Kidney epithelial cell (primary cell): ENCODE data around the gene CMC4. TPM values are rescaled to one million over a fixed set of nuclear protein-coding genes. Genes with fewer than 3 reads are reported as not detected.

Source experiments
- DNase-seq: peaks from one replicate; pipeline ENCODE4 v3.0.0-alpha.2; 2010; ENCODE audit warnings: low read depth
- H3K27me3 ChIP-seq: 2 replicates; pipeline ENCODE4 v1.6.0; 2011; ENCODE audit warnings: low read length; ENCODE audit not compliant: control insufficient read depth, insufficient read depth
- H3K36me3 ChIP-seq: 2 replicates; pipeline ENCODE4 v1.5.1; 2011; ENCODE audit warnings: low read length; ENCODE audit not compliant: control insufficient read depth, insufficient read depth
- H3K4me3 ChIP-seq: 2 replicates; pipeline ENCODE4 v1.5.1; 2011; ENCODE audit warnings: low read depth, mild to moderate bottlenecking, control low read depth, low read length
- CTCF ChIP-seq: IDR thresholded peaks from 2 replicates; pipeline ENCODE4 v1.5.1; 2011; ENCODE audit warnings: mild to moderate bottlenecking, moderate library complexity, low read length, control low read depth, inconsistent platforms; ENCODE audit not compliant: insufficient read depth, poor library complexity, severe bottlenecking
- total RNA-seq: library from RNA; depleted of rRNA; stranded (reverse); fragments of >200 nt; gene quantifications from 2 replicates; pipeline ENCODE4 v1.2.3, GENCODE V29; 2015

Gene CMC4
- total RNA-seq, 1 donor from 2014 or later = 10.5 TPM

- no peaks in the 10 kb centered on the region for H3K27me3 ChIP-seq
- no peaks in the 10 kb centered on the region for H3K36me3 ChIP-seq
- H3K4me3 ChIP-seq = no peak overlapping the region
- TF ChIP-seq CTCF = no peak
- no peak for DNase-seq
Observed at GRCh38 chrX:155105919-155106318, 35.0 kb upstream of the CMC4 start.

GRCh38 chrX:155094468-155095061 is 23.6 kb upstream of the CMC4 start:
- peak; percentile 53 for TF ChIP-seq CTCF
- no peak overlapping the region for H3K4me3 ChIP-seq
- no peaks in the 10 kb centered on the region for H3K36me3 ChIP-seq
- H3K27me3 ChIP-seq = no peaks in the 10 kb centered on the region
- DNase-seq = no peak

GRCh38 chrX:155086961-155087735 is 16.2 kb upstream of the CMC4 start:
- Histone ChIP-seq H3K4me3 (no peak overlapping the region), H3K36me3 (no peaks in the 10 kb centered on the region), H3K27me3 (no peaks in the 10 kb centered on the region)
- TF ChIP-seq CTCF = no peak
- no peak for DNase-seq

- no peak for DNase-seq
- Histone ChIP-seq H3K36me3 (no peaks in the 10 kb centered on the region), H3K4me3 (no peak overlapping the region), H3K27me3 (no peaks in the 10 kb centered on the region)
- peak; percentile 50 for TF ChIP-seq CTCF
Observed at GRCh38 chrX:155086202-155086840, 15.4 kb upstream of the CMC4 start.

GRCh38 chrX:155071694-155072280 is 851 bp upstream of the CMC4 start:
- Histone ChIP-seq H3K36me3 (no peaks in the 10 kb centered on the region), H3K27me3 (no peaks in the 10 kb centered on the region), H3K4me3 (peak overlapping the region; percentile 73)
- no peak for TF ChIP-seq CTCF
- no peak for DNase-seq
